AG09309 (cell line): ENCODE results near the gene NBEAL2.

ENCODE experiments used
- DNase-seq: peaks from one replicate; pipeline ENCODE4 v3.0.0-alpha.2; 2010; ENCODE audit warnings: low read depth
- H3K4me3 ChIP-seq: 2 replicates; pipeline ENCODE4 v1.5.1; 2011; ENCODE audit warnings: mild to moderate bottlenecking, low read depth, low read length, moderate library complexity; ENCODE audit not compliant: control insufficient read depth
- CTCF ChIP-seq: IDR thresholded peaks from 2 replicates; pipeline ENCODE4 v1.5.1; 2011; ENCODE audit warnings: mild to moderate bottlenecking, low read depth, low read length, inconsistent platforms; ENCODE audit not compliant: insufficient read depth, control insufficient read depth; ENCODE audit errors: missing control alignments

The NBEAL2 gene

GRCh38 chr3:46955157-46955556, 24.3 kb upstream of the NBEAL2 start:
- no peak for TF ChIP-seq CTCF
- H3K4me3 ChIP-seq, result no peak overlapping the region
- DNase-seq, result no peak

- no peak for DNase-seq
- no peak overlapping the region for H3K4me3 ChIP-seq
- no peak for TF ChIP-seq CTCF
Measured at GRCh38 chr3:46955801-46956259, 23.6 kb upstream of the NBEAL2 start.

GRCh38 chr3:46957092-46957820, 22.2 kb upstream of the NBEAL2 start:
- no peak for TF ChIP-seq CTCF
- DNase-seq, result no peak
- H3K4me3 ChIP-seq, result no peak overlapping the region

- DNase-seq, result no peak
- TF ChIP-seq CTCF, result no peak
- H3K4me3 ChIP-seq, result no peak overlapping the region
Measured at GRCh38 chr3:46958467-46959160, 20.9 kb upstream of the NBEAL2 start.

GRCh38 chr3:46959161-46959511, 20.3 kb upstream of the NBEAL2 start:
- no peak for DNase-seq

GRCh38 chr3:46960081-46960701, 19.3 kb upstream of the NBEAL2 start:
- no peak for DNase-seq
- no peak for TF ChIP-seq CTCF
- no peak overlapping the region for H3K4me3 ChIP-seq

More at GRCh38 chr3:46959161-46959511, 20.3 kb upstream of the NBEAL2 start:
- H3K4me3 ChIP-seq, result no peak overlapping the region
- no peak for TF ChIP-seq CTCF
